ENCODE measurements around the gene MEIOC.
"Not testable (repeated sequence)": the region's sequence is repeated elsewhere in the genome, so short reads cannot be mapped to it uniquely, and the experiment has no call there.

The MEIOC gene

DNA sequence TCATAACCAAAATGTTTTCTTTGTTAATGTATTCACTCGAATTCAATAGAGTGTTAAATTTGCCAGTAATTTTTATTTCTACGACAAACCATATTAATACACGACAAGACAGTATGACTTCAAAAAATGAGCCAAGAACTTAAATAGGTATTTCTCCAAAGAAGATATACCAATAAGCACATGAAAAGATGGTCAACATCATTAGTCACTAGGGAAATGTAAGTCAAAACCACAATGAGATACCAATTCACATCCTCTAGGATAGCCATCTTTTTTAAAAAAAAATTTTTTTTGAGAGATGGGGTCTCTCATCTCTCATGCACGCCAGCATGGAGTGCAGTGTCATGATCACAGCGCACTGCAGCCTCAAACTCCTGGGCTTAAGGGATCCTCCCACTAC lies 5.0 kb upstream of the MEIOC start:
- peaks cover 27% of the 10 kb centered on the region for H3K27me3 ChIP-seq (ENCODE audit: control insufficient read depth, insufficient read depth, low read length)
- no peak overlapping the region for H3K27ac ChIP-seq (ENCODE audit: low read length)
- no peaks in the 10 kb centered on the region for H3K36me3 ChIP-seq (ENCODE audit: control insufficient read depth, low read depth, low read length)
- H3K9me3 ChIP-seq (ENCODE audit: control insufficient read depth, low read depth, low read length) = peaks cover 3% of the 10 kb centered on the region
- H3K4me1 ChIP-seq (ENCODE audit: control insufficient read depth, low read depth, low read length) = no peaks in the 10 kb centered on the region
- no peak overlapping the region for H3K9ac ChIP-seq (ENCODE audit: low read length)
- H3K4me3 ChIP-seq (ENCODE audit: low read length) = no peak overlapping the region

DNA sequence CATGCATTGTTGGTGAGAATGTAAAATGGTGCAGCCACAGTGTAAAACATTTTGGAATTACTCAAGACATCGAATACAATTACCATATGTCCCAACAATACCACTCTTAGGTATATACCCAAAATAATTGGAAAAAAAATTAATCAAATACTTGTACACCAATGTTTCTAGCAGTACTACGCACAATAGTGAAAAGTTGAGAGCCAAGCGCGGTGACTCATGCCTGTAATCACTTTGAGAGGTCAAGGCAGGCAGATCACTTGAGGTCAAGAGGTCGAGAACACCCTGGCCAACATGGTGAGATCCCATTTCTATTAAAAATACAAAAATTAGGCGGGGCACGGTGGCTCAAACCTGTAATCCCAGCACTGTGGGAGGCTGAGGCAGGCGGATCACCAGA lies 3.5 kb upstream of the MEIOC start:
- Histone ChIP-seq H3K27ac (ENCODE audit: low read length) (no peak overlapping the region), H3K9ac (ENCODE audit: low read length) (no peak overlapping the region), H3K4me1 (ENCODE audit: control insufficient read depth, low read depth, low read length) (no peaks in the 10 kb centered on the region), H3K36me3 (ENCODE audit: control insufficient read depth, low read depth, low read length) (no peaks in the 10 kb centered on the region), H3K9me3 (ENCODE audit: control insufficient read depth, low read depth, low read length) (peaks cover 3% of the 10 kb centered on the region), H3K27me3 (ENCODE audit: control insufficient read depth, insufficient read depth, low read length) (peaks cover 41% of the 10 kb centered on the region), H3K4me3 (ENCODE audit: low read length) (no peak overlapping the region)

DNA sequence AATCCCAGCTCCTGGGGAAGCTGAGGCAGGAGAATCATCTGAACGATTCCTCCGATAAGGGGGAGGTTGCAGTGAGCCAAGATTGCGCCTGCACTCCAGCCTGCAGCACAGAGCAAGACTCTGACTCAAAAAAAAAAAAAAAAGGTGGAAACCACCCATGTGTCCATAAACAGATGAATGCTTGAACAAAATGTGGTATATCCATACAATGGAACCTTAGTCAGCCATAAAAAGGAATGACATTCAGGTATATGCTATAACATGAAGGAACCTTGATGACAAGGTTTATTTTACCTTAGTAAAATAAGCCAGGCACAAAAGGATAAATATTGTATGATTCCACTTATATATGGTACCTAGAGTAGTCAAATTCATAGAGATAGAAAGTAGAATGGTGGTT lies 2.9 kb upstream of the MEIOC start:
- H3K4me3 ChIP-seq (ENCODE audit: low read length) = no peak overlapping the region
- H3K27ac ChIP-seq (ENCODE audit: low read length) = no peak overlapping the region
- no peaks in the 10 kb centered on the region for H3K36me3 ChIP-seq (ENCODE audit: control insufficient read depth, low read depth, low read length)
- H3K27me3 ChIP-seq (ENCODE audit: control insufficient read depth, insufficient read depth, low read length) = peaks cover 44% of the 10 kb centered on the region
- H3K9me3 ChIP-seq (ENCODE audit: control insufficient read depth, low read depth, low read length) = peaks cover 3% of the 10 kb centered on the region
- H3K9ac ChIP-seq (ENCODE audit: low read length) = no peak overlapping the region
- no peaks in the 10 kb centered on the region for H3K4me1 ChIP-seq (ENCODE audit: control insufficient read depth, low read depth, low read length)

DNA sequence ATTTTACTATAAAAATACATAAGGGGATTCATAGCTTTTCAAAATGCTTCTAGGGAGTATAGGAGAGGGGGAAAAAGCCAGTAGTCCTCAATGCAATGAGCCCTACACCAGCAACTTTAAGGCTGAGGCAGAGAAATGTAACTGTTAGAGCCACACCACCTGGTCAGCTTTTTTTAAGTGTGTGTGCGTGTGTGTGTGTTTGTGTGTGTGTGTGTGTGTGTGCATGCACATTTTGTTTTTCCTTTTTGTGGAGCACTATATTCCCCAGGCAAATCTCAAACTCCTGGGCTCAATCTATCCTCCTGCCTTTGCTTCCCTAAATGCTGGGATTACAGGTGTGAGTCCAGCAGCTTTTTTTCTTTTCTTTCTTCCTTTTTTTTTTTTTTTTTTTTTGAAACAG lies 2.3 kb upstream of the MEIOC start:
- no peaks in the 10 kb centered on the region for H3K4me1 ChIP-seq (ENCODE audit: control insufficient read depth, low read depth, low read length)
- H3K9ac ChIP-seq (ENCODE audit: low read length) = no peak overlapping the region
- H3K9me3 ChIP-seq (ENCODE audit: control insufficient read depth, low read depth, low read length) = peaks cover 3% of the 10 kb centered on the region
- no peaks in the 10 kb centered on the region for H3K36me3 ChIP-seq (ENCODE audit: control insufficient read depth, low read depth, low read length)
- no peak overlapping the region for H3K27ac ChIP-seq (ENCODE audit: low read length)
- peaks cover 44% of the 10 kb centered on the region for H3K27me3 ChIP-seq (ENCODE audit: control insufficient read depth, insufficient read depth, low read length)
- H3K4me3 ChIP-seq (ENCODE audit: low read length) = no peak overlapping the region

DNA sequence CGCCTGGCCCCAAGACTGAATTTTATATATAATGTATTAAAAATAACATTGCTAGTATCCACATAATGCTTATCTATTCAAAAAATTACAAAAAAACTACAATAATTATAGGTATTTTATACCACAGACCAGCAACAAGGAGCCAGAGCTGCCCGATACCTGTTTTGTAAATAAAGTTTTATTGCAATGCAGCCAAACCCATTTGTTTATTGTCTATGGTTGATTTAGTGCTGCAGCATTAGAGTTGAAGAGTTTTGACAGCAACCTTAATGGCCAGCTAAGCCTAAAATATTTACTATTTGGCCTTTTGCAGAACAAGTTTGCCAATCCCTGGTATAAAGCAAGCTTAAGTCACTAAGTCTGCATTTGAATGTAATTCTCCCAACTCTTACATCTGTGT lies 5.6 kb downstream of the MEIOC start:
- Histone ChIP-seq H3K36me3 (ENCODE audit: control insufficient read depth, low read depth, low read length) (peaks cover 2% of the 10 kb centered on the region), H3K4me1 (ENCODE audit: control insufficient read depth, low read depth, low read length) (no peaks in the 10 kb centered on the region), H3K9ac (ENCODE audit: low read length) (no peak overlapping the region), H3K9me3 (ENCODE audit: control insufficient read depth, low read depth, low read length) (no peaks in the 10 kb centered on the region), H3K27me3 (ENCODE audit: control insufficient read depth, insufficient read depth, low read length) (peaks cover 12% of the 10 kb centered on the region), H3K4me3 (ENCODE audit: low read length) (no peak overlapping the region), H3K27ac (ENCODE audit: low read length) (no peak overlapping the region)

DNA sequence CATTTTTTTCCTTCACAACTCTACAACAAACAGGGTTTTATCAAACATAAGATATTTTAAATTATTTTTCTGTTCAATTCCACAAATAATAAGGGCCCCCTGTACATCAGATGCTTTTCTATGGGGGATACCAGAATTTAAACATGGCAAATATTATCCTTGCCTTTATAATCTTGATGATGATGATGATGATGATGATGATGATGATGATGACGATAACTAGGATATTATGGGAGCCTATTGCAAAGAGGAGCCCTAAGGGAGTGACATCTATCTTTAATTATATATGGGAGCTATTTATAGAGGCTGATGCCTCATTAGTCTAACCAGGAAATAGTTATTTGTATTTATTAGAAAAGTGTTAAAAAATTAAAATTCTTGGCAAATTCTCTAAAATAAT lies 6.8 kb downstream of the MEIOC start:
- no peak overlapping the region for H3K27ac ChIP-seq (ENCODE audit: low read length)
- H3K36me3 ChIP-seq (ENCODE audit: control insufficient read depth, low read depth, low read length) = peaks cover 5% of the 10 kb centered on the region
- H3K9ac ChIP-seq (ENCODE audit: low read length) = no peak overlapping the region
- no peaks in the 10 kb centered on the region for H3K27me3 ChIP-seq (ENCODE audit: control insufficient read depth, insufficient read depth, low read length)
- H3K4me3 ChIP-seq (ENCODE audit: low read length) = no peak overlapping the region
- no peaks in the 10 kb centered on the region for H3K9me3 ChIP-seq (ENCODE audit: control insufficient read depth, low read depth, low read length)
- H3K4me1 ChIP-seq (ENCODE audit: control insufficient read depth, low read depth, low read length) = no peaks in the 10 kb centered on the region

DNA sequence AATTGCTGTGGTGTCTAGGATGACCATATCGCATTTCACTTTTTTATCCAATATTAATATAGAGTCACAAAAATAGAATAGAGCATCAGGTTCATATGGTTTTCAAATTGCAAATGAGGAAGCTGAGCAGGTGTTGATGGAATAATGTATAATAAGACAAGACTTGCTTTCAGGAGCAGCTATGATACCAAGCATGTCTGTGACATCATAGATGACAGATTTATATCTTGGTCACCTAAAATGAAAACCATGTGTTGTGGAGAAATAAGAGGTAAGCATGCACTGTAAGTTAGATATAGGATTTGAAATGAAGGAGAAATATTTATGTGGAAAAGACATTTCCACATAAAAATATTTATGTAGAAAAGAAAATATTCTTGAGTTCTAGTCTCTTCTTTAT lies 8.6 kb downstream of the MEIOC start:
- Histone ChIP-seq H3K27ac (ENCODE audit: low read length) (no peak overlapping the region), H3K36me3 (ENCODE audit: control insufficient read depth, low read depth, low read length) (peaks cover 5% of the 10 kb centered on the region), H3K4me1 (ENCODE audit: control insufficient read depth, low read depth, low read length) (no peaks in the 10 kb centered on the region), H3K4me3 (ENCODE audit: low read length) (no peak overlapping the region), H3K9ac (ENCODE audit: low read length) (no peak overlapping the region), H3K9me3 (ENCODE audit: control insufficient read depth, low read depth, low read length) (no peaks in the 10 kb centered on the region), H3K27me3 (ENCODE audit: control insufficient read depth, insufficient read depth, low read length) (no peaks in the 10 kb centered on the region)

DNA sequence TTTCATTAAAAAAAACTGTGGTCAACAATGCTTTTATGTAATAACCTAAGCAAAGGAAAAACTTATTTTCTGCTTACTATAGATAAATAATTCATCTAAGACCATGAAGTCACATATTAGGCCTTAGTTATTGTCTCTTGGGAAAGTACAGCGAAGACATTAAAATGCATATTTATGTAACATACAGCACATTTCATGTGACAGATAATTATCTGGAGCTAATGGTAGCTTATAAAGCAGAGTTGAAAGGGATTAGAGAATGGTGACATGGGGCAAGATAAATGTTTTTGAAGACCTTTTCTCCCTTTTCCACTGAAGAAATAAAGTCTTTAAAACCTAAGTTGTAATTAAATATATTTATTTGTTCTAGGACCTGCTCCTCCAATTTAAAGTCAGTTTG lies 9.7 kb downstream of the MEIOC start:
- H3K9me3 ChIP-seq (ENCODE audit: control insufficient read depth, low read depth, low read length) = no peaks in the 10 kb centered on the region
- peaks cover 5% of the 10 kb centered on the region for H3K36me3 ChIP-seq (ENCODE audit: control insufficient read depth, low read depth, low read length)
- H3K27ac ChIP-seq (ENCODE audit: low read length) = no peak overlapping the region
- H3K27me3 ChIP-seq (ENCODE audit: control insufficient read depth, insufficient read depth, low read length) = no peaks in the 10 kb centered on the region
- no peak overlapping the region for H3K9ac ChIP-seq (ENCODE audit: low read length)
- H3K4me3 ChIP-seq (ENCODE audit: low read length) = no peak overlapping the region
- no peaks in the 10 kb centered on the region for H3K4me1 ChIP-seq (ENCODE audit: control insufficient read depth, low read depth, low read length)

DNA sequence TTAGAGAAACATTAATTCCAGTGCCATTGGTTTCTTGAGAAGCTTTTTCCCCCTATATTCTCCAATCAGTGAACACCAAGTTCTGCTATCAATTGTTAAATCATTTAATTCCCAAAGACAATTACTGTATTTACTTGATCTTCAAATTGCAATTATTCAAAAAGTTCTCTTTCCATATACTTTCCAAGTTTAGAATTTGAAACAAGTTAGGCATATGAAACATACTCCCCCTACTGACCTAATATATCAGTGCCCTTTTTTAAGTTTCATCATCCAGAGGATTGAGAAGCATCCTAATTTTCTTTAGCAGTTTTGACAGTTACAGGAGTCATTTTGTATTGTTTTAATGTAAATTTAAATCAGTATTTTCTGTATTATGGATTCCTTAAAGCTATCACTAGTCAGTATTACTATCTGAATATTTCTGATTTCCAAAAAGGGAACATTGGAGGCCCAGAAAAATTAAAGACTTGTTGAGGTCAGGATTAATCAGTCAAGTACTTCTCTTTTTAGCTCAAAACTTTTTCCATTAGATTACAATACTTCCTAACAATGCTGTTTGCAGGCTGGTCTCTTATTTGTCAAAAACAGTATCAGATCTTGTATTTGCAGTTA lies 16.3 kb downstream of the MEIOC start:
- Histone ChIP-seq H3K27ac (ENCODE audit: low read length) (no peak overlapping the region), H3K9me3 (ENCODE audit: control insufficient read depth, low read depth, low read length) (no peaks in the 10 kb centered on the region), H3K4me1 (ENCODE audit: control insufficient read depth, low read depth, low read length) (no peaks in the 10 kb centered on the region), H3K27me3 (ENCODE audit: control insufficient read depth, insufficient read depth, low read length) (no peaks in the 10 kb centered on the region), H3K36me3 (ENCODE audit: control insufficient read depth, low read depth, low read length) (peaks cover under 1% of the 10 kb centered on the region), H3K9ac (ENCODE audit: low read length) (no peak overlapping the region), H3K4me3 (ENCODE audit: low read length) (no peak overlapping the region)

DNA sequence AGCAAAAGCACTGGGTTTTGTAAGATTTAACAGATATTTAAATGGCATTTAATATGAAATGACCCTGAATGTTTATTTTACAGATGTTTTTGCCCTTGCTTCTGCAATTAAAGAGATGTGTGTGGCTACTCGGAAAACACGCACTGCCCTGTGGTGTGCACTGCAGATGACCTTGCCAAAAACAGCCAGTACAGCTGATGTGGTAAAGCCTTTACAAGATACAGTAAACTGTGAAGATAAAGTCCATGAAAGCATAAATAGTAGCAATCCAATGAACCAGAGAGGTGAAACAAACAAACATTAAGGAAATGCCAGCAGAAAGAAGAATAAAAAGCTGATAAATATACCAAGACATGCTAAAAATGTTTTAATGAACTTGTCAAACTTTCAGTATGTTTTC lies 17.6 kb downstream of the MEIOC start:
- peaks cover 7% of the 10 kb centered on the region for H3K36me3 ChIP-seq (ENCODE audit: control insufficient read depth, low read depth, low read length)
- no peaks in the 10 kb centered on the region for H3K4me1 ChIP-seq (ENCODE audit: control insufficient read depth, low read depth, low read length)
- no peak overlapping the region for H3K27ac ChIP-seq (ENCODE audit: low read length)
- H3K27me3 ChIP-seq (ENCODE audit: control insufficient read depth, insufficient read depth, low read length) = no peaks in the 10 kb centered on the region
- H3K9me3 ChIP-seq (ENCODE audit: control insufficient read depth, low read depth, low read length) = no peaks in the 10 kb centered on the region
- H3K9ac ChIP-seq (ENCODE audit: low read length) = no peak overlapping the region
- no peak overlapping the region for H3K4me3 ChIP-seq (ENCODE audit: low read length)

DNA sequence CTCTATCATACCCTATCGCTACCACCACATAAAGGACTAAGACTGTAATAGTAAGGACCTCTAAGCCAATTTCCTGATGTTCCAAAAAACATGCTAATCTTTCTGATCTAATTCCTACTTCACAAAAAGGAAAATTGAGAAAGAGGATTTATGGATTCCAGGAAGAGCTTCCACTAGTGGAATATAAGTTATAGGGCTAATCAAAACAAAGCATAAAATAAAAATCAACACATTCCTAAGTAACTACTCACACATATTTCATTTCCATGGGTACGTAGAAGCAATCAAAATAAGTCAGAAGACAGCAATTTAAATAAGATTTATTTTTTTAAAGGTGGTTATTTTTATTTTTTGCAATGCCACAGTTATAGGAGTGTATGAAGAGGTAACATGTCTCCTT lies 20.9 kb downstream of the MEIOC start:
- no peak overlapping the region for H3K27ac ChIP-seq (ENCODE audit: low read length)
- H3K4me3 ChIP-seq (ENCODE audit: low read length) = no peak overlapping the region
- H3K36me3 ChIP-seq (ENCODE audit: control insufficient read depth, low read depth, low read length) = peaks cover 24% of the 10 kb centered on the region
- no peak overlapping the region for H3K9ac ChIP-seq (ENCODE audit: low read length)
- H3K4me1 ChIP-seq (ENCODE audit: control insufficient read depth, low read depth, low read length) = no peaks in the 10 kb centered on the region
- H3K27me3 ChIP-seq (ENCODE audit: control insufficient read depth, insufficient read depth, low read length) = no peaks in the 10 kb centered on the region
- H3K9me3 ChIP-seq (ENCODE audit: control insufficient read depth, low read depth, low read length) = no peaks in the 10 kb centered on the region

DNA sequence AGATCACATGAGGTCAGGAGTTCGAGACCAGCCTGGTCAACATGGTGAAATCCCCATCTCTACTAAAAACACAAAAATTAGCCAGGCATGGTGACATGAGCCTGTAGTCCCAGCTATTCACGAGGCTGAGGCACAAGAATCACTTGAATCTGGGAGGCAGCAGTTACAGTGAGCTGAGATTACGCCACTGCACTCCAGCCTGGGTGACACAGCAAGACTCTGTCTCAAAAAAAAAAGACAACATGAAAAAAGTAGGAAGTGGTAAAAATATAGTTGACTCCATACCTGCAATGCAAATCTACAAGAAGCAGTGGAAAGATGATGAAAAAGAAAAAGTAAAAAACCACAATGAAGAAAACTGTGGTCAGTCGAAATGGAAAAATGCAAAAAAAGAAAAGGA lies 27.0 kb downstream of the MEIOC start:
- H3K36me3 ChIP-seq (ENCODE audit: control insufficient read depth, low read depth, low read length) = peaks cover 38% of the 10 kb centered on the region
- H3K4me3 ChIP-seq (ENCODE audit: low read length); H3K4me1 ChIP-seq (ENCODE audit: control insufficient read depth, low read depth, low read length); H3K9me3 ChIP-seq (ENCODE audit: control insufficient read depth, low read depth, low read length); H3K27ac ChIP-seq (ENCODE audit: low read length); H3K9ac ChIP-seq (ENCODE audit: low read length); H3K27me3 ChIP-seq (ENCODE audit: control insufficient read depth, insufficient read depth, low read length): not testable (repeated sequence)
